ENCODE measurements around the gene PSMD13.

- TF ChIP-seq CTCF (conservative IDR thresholded peaks at IDR 0.05 in 1 of 2, IDR thresholded peaks at IDR 0.05 in 1 of 2; ENCODE audit: extremely low read depth in 1 of 2, insufficient read depth in 1 of 2, low read depth in 1 of 2, low read length in 2 of 2) (no peak), EZH2 (IDR thresholded peaks at IDR 0.05; ENCODE audit: borderline replicate concordance, low read length) (no peak)
Observed at GRCh38 chr11:232783-233565, 3.8 kb upstream of the PSMD13 start.
